ENCODE data around the gene CRABP1.

CRABP1 gene

GRCh38 chr15:78329625-78330024 lies 10.5 kb upstream of the CRABP1 start:
- no peak overlapping the region for H3K4me3 ChIP-seq (ENCODE audit: control insufficient read depth, low read depth, low read length)
- TF ChIP-seq CTCF (IDR thresholded peaks at IDR 0.05; ENCODE audit: control insufficient read depth, insufficient read depth, low read depth, low read length, missing control alignments) = no peak
- no peak for DNase-seq (ENCODE audit: low read depth)

- H3K4me3 ChIP-seq (ENCODE audit: control insufficient read depth, low read depth, low read length) = no peak overlapping the region
- no peak for TF ChIP-seq CTCF (IDR thresholded peaks at IDR 0.05; ENCODE audit: control insufficient read depth, insufficient read depth, low read depth, low read length, missing control alignments)
- DNase-seq (ENCODE audit: low read depth) = no peak
Measured at GRCh38 chr15:78334845-78335244, 5.3 kb upstream of the CRABP1 start.

GRCh38 chr15:78335985-78336384 lies 4.2 kb upstream of the CRABP1 start:
- DNase-seq (ENCODE audit: low read depth) = no peak
- H3K4me3 ChIP-seq (ENCODE audit: control insufficient read depth, low read depth, low read length) = no peak overlapping the region
- TF ChIP-seq CTCF (IDR thresholded peaks at IDR 0.05; ENCODE audit: control insufficient read depth, insufficient read depth, low read depth, low read length, missing control alignments) = no peak

GRCh38 chr15:78338781-78339180 lies 1.4 kb upstream of the CRABP1 start:
- no peak for TF ChIP-seq CTCF (IDR thresholded peaks at IDR 0.05; ENCODE audit: control insufficient read depth, insufficient read depth, low read depth, low read length, missing control alignments)
- DNase-seq (ENCODE audit: low read depth) = no peak

GRCh38 chr15:78339559-78339958 lies 594 bp upstream of the CRABP1 start:
- TF ChIP-seq CTCF (IDR thresholded peaks at IDR 0.05; ENCODE audit: control insufficient read depth, insufficient read depth, low read depth, low read length, missing control alignments) = no peak

More at GRCh38 chr15:78338781-78339180, 1.4 kb upstream of the CRABP1 start:
- no peak overlapping the region for H3K4me3 ChIP-seq (ENCODE audit: control insufficient read depth, low read depth, low read length)

GRCh38 chr15:78341057-78341987 lies 1.2 kb downstream of the CRABP1 start:
- no peak overlapping the region for H3K4me3 ChIP-seq (ENCODE audit: control insufficient read depth, low read depth, low read length)
- TF ChIP-seq CTCF (IDR thresholded peaks at IDR 0.05; ENCODE audit: control insufficient read depth, insufficient read depth, low read depth, low read length, missing control alignments) = no peak
- DNase-seq (ENCODE audit: low read depth) = no peak

More at GRCh38 chr15:78339559-78339958, 594 bp upstream of the CRABP1 start:
- no peak overlapping the region for H3K4me3 ChIP-seq (ENCODE audit: control insufficient read depth, low read depth, low read length)
- DNase-seq (ENCODE audit: low read depth) = no peak
